ENCODE data around the gene CLPTM1L.
"Not testable (repeated sequence)": the region's sequence is repeated elsewhere in the genome, so short reads cannot be mapped to it uniquely, and the experiment has no call there.

Gene CLPTM1L

DNA sequence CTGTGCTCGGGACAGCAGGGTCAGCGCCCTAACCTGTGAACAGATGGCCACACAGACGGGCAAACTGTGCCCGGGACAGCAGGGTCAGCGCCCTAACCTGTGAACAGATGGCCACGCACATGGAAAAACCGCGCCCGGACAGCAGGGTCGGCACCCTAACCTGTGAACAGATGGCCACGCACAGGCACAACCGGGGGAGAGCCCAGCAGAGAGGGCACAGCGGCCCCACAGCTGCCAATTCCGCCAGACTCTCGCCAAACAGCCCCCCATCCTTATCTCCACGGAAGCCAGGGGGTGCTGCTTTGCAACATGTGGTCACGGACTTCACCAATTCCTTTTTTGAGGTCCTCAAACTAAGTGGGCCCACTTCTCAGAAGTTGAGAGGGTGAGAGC is 5.1 kb downstream of the CLPTM1L start:
- DNase-seq (ENCODE audit: low spot score) = not testable (repeated sequence)

GRCh38 chr5:1339139-1339817 is 5.6 kb downstream of the CLPTM1L start:
- not testable (repeated sequence) for DNase-seq (ENCODE audit: low spot score)

DNA sequence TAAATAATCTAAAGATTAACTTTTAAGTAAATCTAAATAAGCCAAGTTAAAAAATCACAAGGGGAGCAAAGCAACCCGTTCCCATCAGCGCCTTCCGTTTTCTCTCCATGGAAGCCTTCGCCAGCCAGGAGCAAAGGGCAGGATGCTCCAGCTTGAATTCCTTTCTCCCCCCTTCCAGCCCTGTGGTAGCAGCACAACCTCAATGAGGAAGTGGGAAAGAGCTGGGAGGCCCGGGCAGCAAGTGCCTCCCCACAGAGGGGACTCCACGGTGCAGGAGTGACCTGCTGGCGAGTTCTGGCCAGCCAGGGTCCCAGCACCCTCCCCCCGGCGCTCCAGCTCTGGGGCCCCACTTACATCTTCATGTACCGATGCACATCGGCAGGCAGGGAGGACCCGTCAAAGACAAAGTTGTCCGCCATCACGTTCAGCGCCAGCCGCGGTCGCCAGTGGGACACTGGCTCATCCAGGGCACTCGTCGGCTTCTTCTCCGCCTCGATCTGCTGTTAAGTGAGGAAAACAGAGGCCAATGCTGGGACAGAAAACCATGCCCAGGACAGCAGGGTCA is 6.3 kb downstream of the CLPTM1L start:
- no peak for DNase-seq (ENCODE audit: low spot score)

DNA sequence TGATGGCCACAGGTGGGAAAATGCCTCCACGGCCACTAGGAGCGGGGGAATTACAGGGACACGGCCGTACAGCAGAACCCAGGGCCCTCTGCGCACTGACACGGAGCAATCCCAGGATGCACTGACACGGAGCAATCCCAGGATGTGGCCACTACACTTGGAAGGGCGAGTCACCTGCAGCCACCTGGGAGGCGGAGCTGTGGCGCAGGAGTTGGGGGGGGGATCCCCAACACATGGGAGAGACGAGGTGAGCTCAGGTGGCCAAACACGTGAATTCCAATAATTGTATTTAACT is 6.8 kb downstream of the CLPTM1L start:
- DNase-seq (ENCODE audit: low spot score) = no peak

DNA sequence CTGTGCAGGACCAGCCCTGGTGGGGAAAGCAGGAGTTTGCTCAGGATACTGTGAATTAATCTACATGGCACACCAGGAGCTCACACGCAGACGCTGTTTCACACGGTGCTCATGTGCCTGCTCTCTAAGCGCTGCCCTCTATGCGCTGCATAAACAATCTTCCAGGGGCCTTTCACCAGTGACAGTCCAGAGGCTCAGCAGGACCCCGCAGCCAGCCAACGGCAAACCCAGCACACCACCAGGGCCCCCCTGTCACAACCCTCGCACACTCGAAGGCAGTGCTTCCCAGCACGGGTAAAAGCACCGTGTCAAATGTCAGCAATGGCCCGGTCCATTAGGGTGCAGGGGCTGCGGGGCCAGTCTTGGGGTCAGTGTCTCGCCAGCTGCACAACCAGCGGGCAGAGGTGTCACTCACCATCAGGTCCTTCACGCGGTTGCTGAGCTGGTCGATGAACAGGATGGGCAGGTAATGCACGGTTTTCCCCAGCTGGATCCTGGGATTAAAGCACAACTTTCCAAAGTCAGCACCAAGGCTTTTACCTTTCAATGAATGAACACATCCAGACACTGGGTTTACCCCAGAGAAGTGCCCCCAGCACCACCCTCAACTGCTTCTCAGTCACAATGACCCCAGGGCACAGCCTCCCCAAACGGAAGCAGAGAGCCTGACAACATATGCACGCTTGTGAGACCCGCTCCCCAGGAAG is 7.3 kb downstream of the CLPTM1L start:
- DNase-seq (ENCODE audit: low spot score) = no peak

- DNase-seq (ENCODE audit: low spot score) = no peak
Measured at GRCh38 chr5:1336749-1337488, 8.0 kb downstream of the CLPTM1L start.

- DNase-seq (ENCODE audit: low spot score) = no peak
Measured at GRCh38 chr5:1336106-1336561, 8.8 kb downstream of the CLPTM1L start.

DNA sequence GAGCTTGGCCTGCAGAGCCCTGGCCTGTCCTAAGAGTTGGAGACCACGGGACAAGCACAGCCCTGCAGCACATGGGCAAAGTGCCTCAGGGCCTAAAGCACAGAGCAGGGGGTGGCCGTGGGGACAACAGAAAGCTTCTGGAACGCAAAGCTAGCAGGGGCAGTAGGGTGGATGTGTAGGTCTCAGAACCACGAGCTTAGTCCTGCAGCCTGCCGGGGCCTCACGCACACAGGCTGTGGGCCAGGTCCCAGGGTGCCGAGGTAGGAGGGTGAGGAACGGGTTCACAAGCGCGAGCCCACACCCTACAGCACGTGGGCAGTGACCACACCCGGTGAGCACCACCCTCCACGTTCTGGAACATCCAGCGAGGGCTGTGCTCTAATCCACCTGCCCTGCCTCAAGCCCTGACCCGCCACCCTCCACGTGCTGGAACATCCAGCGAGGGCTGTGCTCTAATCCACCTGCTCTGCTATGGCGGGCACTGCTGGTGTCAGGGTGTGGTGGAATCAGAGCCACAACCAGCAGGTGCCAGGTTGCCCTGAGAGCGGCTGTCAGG is 9.3 kb downstream of the CLPTM1L start:
- no peak for DNase-seq (ENCODE audit: low spot score)

DNA sequence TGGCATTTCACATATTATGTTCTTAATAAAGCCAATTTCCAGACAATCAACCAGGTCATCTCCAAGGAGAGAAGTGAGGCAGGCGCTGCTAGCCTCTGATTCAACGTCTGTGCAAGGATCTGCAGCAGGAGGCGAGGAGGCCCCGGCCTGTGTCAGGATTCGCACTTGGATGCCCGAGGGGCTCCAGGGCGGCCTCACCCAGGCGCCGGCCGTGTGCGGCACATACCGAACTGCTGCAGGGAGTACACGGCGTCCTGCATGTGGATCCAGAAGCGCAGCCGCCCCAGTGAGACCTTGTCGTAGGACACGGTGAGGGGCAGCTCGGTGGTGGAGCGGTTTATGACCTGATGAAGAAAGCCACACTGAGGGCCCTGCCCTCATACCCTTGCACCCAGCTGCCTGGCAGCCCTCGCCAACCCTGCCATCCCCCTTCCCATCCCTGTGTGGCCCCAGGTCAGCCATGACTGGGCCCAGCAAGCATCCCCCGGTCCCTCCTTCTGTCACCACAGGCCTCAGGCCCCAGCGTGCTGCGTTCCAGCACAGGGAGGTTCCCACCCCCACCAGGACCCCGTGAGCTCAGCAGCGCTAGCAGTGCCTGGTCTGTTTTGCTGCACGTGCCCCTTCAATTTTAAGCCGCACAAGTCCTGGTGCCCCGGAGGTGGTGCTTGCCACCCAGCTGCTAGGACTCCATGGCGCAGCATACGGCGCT is 9.9 kb downstream of the CLPTM1L start:
- DNase-seq (ENCODE audit: low spot score) = no peak

DNA sequence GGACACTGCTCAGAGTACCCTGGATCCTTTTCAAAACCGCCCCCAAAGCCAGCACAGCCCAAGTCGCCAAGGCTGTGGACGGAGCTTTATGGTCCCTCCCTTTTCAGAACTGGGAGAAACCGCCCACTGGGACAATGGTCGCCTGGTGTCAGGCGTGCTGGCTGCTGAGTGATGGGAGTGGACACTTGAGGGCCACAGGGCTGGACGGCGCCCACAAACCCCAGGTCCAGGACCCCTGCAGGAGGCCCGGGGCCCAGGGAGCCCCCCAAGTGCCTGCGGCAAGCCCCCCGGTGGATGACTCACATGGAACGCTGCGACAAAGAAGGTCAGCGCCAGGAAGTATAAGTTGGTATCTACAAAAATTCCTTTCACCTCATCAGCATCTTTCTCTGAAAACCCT is 10.9 kb downstream of the CLPTM1L start:
- DNase-seq (ENCODE audit: low spot score) = no peak

DNA sequence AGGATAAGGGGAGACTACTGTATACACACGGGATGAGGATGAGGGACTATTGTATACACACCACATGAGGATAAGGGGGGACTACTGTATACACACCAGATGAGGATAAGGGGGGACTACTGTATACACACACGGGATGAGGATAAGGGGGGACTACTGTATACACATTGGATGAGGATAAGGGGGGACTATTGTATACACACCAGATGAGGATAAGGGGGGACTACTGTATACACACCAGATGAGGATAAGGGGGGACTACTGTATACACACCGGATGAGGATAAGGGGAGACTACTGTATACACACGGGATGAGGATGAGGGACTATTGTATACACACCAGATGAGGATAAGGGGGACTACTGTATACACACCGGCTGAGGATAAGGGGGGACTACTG is 11.6 kb downstream of the CLPTM1L start:
- not testable (repeated sequence) for DNase-seq (ENCODE audit: low spot score)

DNA sequence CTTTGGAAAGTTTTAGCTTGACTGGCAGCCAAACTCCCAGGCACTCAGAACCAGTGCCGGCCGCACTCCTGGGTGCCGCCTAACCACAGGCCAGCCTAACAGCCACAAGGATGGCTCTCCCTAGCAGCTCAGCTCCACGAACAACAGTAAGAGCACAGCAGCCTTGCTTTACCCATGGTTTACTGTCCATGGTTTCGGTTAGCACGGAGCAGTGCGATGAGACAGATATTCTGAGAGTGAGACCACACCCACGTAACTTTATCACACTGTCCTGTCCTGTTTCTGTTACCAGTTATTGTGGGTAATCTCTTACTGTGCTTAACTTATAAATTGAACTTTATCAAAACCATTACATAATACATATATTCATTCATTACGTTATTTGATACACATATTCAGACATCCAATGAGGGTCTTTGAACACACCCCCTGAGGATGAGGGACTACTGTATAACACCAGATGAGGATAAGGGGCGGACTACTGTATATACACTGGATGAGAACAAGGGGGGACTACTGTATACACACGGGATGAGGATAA is 12.4 kb downstream of the CLPTM1L start:
- peak; percentile 51 for DNase-seq (ENCODE audit: low spot score)

GRCh38 chr5:1331861-1332405 is 13.0 kb downstream of the CLPTM1L start:
- no peak for DNase-seq (ENCODE audit: low spot score)

- DNase-seq (ENCODE audit: low spot score) = peak; percentile 45
Measured at GRCh38 chr5:1330847-1331831, 13.8 kb downstream of the CLPTM1L start.

DNA sequence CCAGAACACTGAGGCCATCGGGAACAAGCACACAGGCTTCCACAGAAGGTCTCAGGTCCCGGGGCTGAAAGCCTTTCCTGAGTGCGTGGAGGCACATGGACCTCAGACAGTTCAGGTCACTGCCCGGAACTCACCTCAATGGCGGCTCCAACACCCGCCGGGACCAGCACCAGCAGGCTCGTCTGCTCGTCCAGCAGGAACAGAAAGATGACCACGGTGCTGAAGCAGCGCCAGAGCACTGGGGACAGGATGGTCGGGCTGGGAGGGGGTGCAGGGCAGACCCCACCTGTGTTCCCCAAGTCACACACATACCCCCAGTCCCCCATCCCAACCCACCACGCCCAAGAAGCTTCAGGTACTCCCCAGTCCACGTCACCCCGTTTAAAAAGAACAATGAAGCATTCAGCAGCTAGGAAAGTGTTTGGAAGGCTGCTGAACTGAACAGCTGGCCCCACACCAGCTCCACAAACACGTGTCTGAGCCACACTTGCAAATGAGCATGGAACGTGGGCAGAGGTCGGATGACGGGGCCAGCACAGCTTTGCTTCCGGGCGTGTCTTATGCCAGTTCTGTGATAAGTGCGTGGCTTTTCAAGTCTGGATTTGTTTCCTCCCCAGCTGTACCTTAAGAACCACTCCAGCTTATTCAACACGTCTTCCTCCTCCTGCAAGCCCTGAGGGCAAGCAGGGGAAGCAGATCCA is 14.6 kb downstream of the CLPTM1L start:
- no peak for DNase-seq (ENCODE audit: low spot score)

- DNase-seq (ENCODE audit: low spot score) = no peak
Measured at GRCh38 chr5:1329111-1329579, 15.8 kb downstream of the CLPTM1L start.

- peak; percentile 54 for DNase-seq (ENCODE audit: low spot score)
Measured at GRCh38 chr5:1328237-1329110, 16.4 kb downstream of the CLPTM1L start.
